SH-SY5Y (cell line): ENCODE data around the gene HMSD.

Experiments used
- GATA2 ChIP-seq: IDR thresholded peaks from 2 replicates; pipeline ENCODE4 v1.6.1; 2011; ENCODE audit warnings: mild to moderate bottlenecking, low read depth, low read length
- GATA3 ChIP-seq: IDR thresholded peaks from 2 replicates; pipeline ENCODE4 v1.6.1; 2011; ENCODE audit warnings: low read depth, mild to moderate bottlenecking, low read length, moderate library complexity

Gene HMSD

DNA sequence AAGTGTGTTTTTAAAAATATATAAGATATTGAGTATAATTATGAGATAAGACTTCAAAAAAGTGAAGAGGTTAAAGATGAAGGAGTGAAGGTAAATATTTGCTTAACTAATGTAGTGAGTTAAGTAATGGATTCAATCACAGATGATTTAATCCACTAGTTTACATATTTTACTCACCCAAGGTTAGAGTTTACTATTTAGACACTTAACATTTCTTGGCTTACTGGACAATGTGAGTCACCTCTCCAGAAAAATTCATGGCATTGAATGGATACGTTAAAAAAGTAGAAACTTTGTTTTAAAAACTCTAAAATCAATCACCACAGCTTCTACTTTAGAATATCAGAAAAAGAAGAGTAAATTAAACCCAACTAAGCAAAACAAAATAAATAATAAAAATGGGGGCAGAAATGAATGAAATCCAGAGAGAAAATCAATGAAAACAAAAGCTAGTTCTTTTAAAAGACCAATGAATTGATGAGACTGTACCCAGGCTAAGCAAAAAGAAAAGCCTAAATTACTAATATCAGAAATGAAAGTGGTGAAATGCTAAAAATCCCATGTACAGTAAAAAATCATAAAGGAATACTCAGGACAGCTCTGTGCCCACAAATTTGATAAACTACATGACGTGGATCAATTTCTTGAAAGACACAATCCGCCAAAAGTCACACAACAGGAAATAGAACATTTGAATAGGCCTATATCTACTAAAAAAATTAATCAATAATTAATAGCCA, 1.9 kb upstream of the HMSD start:
- no peak for TF ChIP-seq GATA3
- no peak for TF ChIP-seq GATA2

DNA sequence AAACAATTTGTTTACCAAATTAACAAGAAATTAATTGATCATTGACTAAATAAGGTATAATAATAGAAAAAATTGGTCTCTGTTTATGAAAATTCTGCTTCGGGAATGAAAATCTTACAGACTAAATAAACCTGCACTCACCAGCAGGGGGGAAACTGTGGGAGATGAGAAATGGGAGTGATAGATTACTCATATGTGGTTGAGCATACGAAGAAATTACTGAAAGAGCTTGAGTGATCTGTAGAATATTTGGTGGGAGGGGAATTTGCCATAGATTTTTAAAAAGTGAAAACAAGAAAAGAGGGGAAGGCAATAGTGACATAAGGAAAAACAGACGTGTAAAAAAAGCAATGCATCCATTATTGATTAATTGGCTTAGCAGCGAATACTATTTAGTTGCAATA, 2.2 kb downstream of the HMSD start:
- TF ChIP-seq GATA2 (no peak), GATA3 (no peak)

DNA sequence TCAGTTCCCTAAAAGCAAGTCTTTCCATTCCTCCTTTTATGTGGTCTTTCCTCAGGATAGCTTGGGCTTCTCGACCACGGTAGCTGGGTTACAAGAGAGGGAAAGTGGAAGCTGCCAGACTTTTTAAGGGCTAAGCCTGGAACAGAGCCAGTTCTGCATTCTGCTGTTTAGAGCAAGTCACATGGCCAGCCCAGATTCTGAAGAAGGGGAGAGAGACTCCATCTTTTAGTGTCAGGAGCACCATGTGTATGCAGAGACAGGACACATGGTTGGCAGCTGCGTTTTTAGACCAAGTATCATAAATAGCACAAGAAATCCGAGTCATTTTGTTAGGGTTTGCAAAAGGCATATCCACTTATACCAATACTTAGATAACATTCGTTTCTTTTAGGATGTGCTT, 4.7 kb downstream of the HMSD start:
- TF ChIP-seq GATA2 (no peak), GATA3 (no peak)

DNA sequence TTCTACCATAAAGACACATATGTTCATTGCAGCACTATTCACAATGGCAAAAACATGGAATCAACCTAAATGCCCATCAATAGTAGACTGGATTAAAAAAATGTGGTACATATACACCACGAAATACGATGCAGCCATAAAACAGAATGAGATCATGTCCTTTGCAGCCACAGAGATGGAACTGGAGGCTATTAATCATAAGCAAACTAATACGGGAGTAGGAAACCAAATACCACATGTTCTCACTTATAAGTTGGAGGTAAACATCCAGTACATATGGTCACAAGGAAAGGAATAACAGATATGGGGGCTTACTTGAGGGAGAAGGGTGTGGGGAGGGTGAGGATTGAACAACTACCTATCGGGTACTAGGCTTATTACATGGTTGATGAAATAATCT, 7.7 kb downstream of the HMSD start:
- TF ChIP-seq GATA3 (no peak), GATA2 (no peak)

DNA sequence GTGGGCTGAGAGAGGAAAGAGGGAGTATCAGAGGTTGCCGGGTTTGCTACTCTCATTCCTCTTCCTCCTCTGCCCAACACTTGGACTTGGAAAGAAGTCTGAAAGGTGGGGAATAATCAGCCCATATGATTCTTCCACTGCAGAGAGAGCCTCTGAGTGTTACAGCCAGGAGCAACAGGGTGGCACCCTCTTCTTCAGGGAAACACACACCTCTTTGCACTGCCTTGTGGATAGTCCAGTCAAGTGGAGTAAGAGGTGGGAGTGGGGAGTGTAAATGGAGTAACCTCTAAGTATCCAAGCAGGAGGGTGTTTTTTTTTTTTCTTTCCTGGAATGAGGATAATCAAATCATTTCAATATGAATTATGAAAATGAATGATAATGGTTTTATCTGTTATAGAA, 11.8 kb downstream of the HMSD start:
- TF ChIP-seq GATA2: no peak
- no peak for TF ChIP-seq GATA3

DNA sequence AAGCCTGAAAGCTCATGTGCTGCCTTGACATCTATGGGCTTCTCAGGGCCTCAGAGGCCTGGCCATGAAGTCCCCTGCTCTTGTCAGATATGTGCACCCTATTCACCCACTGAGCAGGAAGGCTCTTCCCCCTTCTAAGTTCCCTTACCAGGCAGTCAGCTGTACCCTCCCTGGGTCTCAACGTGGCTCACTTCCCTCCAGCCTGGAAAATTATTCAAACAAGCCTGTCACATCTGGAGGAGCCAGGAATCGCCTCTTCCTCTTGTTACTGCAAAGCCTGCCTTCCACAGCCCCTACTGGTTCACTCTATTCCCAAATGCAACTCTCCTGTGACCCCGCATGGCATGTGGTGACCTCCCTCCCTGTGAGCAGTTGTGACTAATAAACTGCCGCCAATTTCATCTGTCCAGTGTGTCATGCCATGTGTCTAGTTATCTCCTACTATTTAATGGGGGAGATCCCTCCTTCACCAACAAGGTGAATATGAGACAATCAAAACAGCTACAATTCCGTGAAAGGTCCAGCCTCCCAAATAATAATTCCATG, 12.4 kb downstream of the HMSD start:
- no peak for TF ChIP-seq GATA3
- TF ChIP-seq GATA2: no peak

- TF ChIP-seq GATA2: no peak
- no peak for TF ChIP-seq GATA3
Measured at GRCh38 chr18:63962137-63962536, 13.0 kb downstream of the HMSD start.

- TF ChIP-seq GATA2 (no peak), GATA3 (no peak)
Measured at GRCh38 chr18:63963615-63964256, 14.6 kb downstream of the HMSD start.

DNA sequence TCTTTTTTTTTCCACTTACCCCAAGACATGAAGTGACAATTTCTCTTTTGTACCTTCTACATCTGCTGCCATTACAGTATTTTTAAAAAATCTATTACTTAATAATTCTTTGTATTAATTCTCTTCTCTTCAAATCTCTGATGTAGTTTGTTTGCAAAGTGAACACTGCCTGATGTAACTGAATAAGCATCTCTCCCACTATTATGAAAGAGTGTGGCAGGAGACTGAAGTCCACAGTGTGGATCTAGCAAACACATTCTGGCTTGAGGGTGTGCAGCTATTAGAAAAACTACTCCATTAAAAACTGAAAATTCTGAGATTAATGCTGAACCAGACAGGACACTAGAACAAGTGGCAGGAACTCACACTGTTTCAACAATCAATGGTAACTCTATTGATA, 15.8 kb downstream of the HMSD start:
- no peak for TF ChIP-seq GATA2
- TF ChIP-seq GATA3: no peak

GRCh38 chr18:63965716-63966330, 16.7 kb downstream of the HMSD start:
- TF ChIP-seq GATA3 (no peak), GATA2 (no peak)

- no peak for TF ChIP-seq GATA2
- no peak for TF ChIP-seq GATA3
Measured at GRCh38 chr18:63969942-63970808, 21.1 kb downstream of the HMSD start, which contains the start of gene SERPINB8. SERPINB8 (plus strand) TSS chr18:63970081; CDS start chr18:63978309, 8,228 bp downstream.

DNA sequence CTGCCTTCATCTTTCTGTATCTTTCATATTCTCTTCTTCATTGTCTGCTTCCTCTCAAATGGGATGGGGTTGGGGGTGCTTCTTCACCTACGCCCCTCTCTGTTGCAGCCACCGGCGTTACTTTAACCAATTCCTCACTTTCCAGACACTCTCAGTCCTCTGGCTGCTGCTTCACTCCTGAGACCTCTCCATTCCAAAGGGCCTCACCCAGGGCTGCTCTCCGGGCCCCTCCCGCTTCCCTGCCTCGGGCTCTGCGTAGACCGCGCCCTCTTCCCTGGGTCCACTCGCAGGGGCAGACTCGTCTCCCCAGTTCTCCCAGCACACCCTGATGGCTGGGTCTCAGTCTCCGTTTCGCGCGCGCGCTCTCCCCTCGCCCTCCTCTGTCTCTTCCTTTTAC, 21.7 kb downstream of the HMSD start:
- TF ChIP-seq GATA2 (no peak), GATA3 (no peak)

DNA sequence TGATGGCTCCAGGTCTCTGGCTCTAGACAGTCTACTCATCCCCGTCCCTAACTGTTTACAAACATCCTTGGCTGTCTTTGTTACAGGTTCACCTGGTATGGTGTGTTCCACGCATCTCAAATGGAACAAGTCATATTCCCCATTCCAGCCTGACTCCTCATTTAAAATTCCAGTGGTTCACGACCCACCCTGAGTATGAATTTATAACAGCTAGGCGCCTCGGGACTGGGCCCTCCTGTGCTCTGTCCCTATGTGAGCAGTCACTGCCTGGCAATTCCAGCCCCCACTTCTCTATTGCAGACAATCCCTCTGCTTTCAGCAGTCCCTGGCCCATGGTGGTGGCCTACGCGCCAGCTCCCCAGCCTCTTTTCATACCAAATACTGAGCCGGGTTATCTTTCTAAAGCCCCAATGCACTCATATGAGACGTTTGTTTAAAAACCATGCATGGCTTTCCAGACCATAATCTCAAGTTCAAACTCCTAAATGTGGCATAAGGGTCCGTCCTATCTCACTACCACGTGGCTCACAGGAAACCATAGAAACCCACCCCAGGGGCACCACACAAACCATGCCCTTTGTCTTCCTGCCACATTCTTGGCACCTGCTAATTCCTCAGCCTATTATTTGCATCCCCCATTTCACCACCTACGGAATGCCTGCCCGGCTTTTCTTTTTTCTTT, 22.4 kb downstream of the HMSD start:
- TF ChIP-seq GATA3 (no peak), GATA2 (no peak)
